IPS-18c (cell line): ENCODE results near the gene NANS.
"Not testable (repeated sequence)": the region's sequence is repeated elsewhere in the genome, so short reads cannot be mapped to it uniquely, and the experiment has no call there.

ENCODE experiments used
- H3K4me3 ChIP-seq: 2 replicates; pipeline ENCODE4 v1.7.0; 2013; ENCODE audit warnings: low read depth, mild to moderate bottlenecking, low read length, moderate library complexity; ENCODE audit not compliant: insufficient read depth
- H3K9me3 ChIP-seq: one replicate; pipeline ENCODE4 v1.6.1; 2013; ENCODE audit warnings: mild to moderate bottlenecking, low read length, moderate library complexity; ENCODE audit not compliant: control insufficient read depth, insufficient read depth

The NANS gene

GRCh38 chr9:98109052-98109451, 52.5 kb downstream of the NANS start:
- no peaks in the 10 kb centered on the region for H3K9me3 ChIP-seq
- no peak overlapping the region for H3K4me3 ChIP-seq

GRCh38 chr9:98117097-98117496, 60.6 kb downstream of the NANS start:
- not testable (repeated sequence) for H3K4me3 ChIP-seq, H3K9me3 ChIP-seq

- peak overlapping the region; percentile 66 for H3K4me3 ChIP-seq
Measured at GRCh38 chr9:98117984-98118639, 61.6 kb downstream of the NANS start.

GRCh38 chr9:98118640-98119601, 62.4 kb downstream of the NANS start, which contains the start of gene TRIM14:
Gene TRIM14 (minus strand): TSS chr9:98119222. CDS start chr9:98119188, 34 bp downstream.
- H3K9me3 ChIP-seq = no peaks in the 10 kb centered on the region
- H3K4me3 ChIP-seq = peak within 1 kb of the TSS; percentile 66

More at GRCh38 chr9:98117984-98118639, 61.6 kb downstream of the NANS start:
- H3K9me3 ChIP-seq = no peaks in the 10 kb centered on the region

- Histone ChIP-seq H3K9me3 (no peaks in the 10 kb centered on the region), H3K4me3 (no peak overlapping the region)
Measured at GRCh38 chr9:98120476-98120875, 63.9 kb downstream of the NANS start.

- Histone ChIP-seq H3K9me3 (no peaks in the 10 kb centered on the region), H3K4me3 (no peak overlapping the region)
Measured at GRCh38 chr9:98121058-98121457, 64.5 kb downstream of the NANS start.

- not testable (repeated sequence) for H3K4me3 ChIP-seq, H3K9me3 ChIP-seq
Measured at GRCh38 chr9:98124091-98124490, 67.6 kb downstream of the NANS start.

GRCh38 chr9:98124637-98125426, 68.3 kb downstream of the NANS start:
- H3K9me3 ChIP-seq = no peaks in the 10 kb centered on the region
- H3K4me3 ChIP-seq = no peak overlapping the region

- H3K9me3 ChIP-seq = no peaks in the 10 kb centered on the region
- H3K4me3 ChIP-seq = no peak overlapping the region
Measured at GRCh38 chr9:98127226-98127625, 70.7 kb downstream of the NANS start.

GRCh38 chr9:98128316-98128715, 71.8 kb downstream of the NANS start:
- no peaks in the 10 kb centered on the region for H3K9me3 ChIP-seq
- no peak overlapping the region for H3K4me3 ChIP-seq

- H3K9me3 ChIP-seq = no peaks in the 10 kb centered on the region
- H3K4me3 ChIP-seq = no peak overlapping the region
Measured at GRCh38 chr9:98129451-98129881, 72.9 kb downstream of the NANS start.

GRCh38 chr9:98130060-98130459, 73.5 kb downstream of the NANS start:
- H3K4me3 ChIP-seq, H3K9me3 ChIP-seq: not testable (repeated sequence)

- no peak overlapping the region for H3K4me3 ChIP-seq
- H3K9me3 ChIP-seq = no peaks in the 10 kb centered on the region
Measured at GRCh38 chr9:98130576-98131228, 74.2 kb downstream of the NANS start.

- Histone ChIP-seq H3K4me3 (no peak overlapping the region), H3K9me3 (no peaks in the 10 kb centered on the region)
Measured at GRCh38 chr9:98132158-98132557, 75.6 kb downstream of the NANS start.
